ENCODE results near the gene ZNF534. TPM values are rescaled to one million over a fixed set of nuclear protein-coding genes. Genes with fewer than 3 reads are reported as not detected.
"Not testable (repeated sequence)": the region's sequence is repeated elsewhere in the genome, so short reads cannot be mapped to it uniquely, and the experiment has no call there.

Gene ZNF534
- total and polyA plus RNA-seq, 2 experiments from 2014 or later = 1.5 to 1.6 TPM

- no peak overlapping the region for H3K4me3 ChIP-seq
- TF ChIP-seq CTCF (IDR thresholded peaks at IDR 0.05; ENCODE audit: low read depth, low read length) = no peak
- H3K9me3 ChIP-seq (ENCODE audit: low read depth) = peaks cover 2% of the 10 kb centered on the region
- no peaks in the 10 kb centered on the region for H3K27me3 ChIP-seq
- H3K27ac ChIP-seq = no peak overlapping the region
- no peaks in the 10 kb centered on the region for H3K4me1 ChIP-seq (ENCODE audit: low read depth)
- no peaks in the 10 kb centered on the region for H3K36me3 ChIP-seq
- peak in 1 of 2 donors; percentile 66 for DNase-seq (ENCODE audit: low read depth in 1 of 2, low spot score in 1 of 2)
Observed at GRCh38 chr19:52464798-52465470, 36.0 kb downstream of the ZNF534 start.

GRCh38 chr19:52473655-52474350 lies 44.9 kb downstream of the ZNF534 start:
- TF ChIP-seq CTCF (IDR thresholded peaks at IDR 0.05; ENCODE audit: low read depth, low read length) = no peak
- Histone ChIP-seq H3K4me1 (ENCODE audit: low read depth) (no peaks in the 10 kb centered on the region), H3K27ac (no peak overlapping the region), H3K9me3 (ENCODE audit: low read depth) (peaks cover 16% of the 10 kb centered on the region), H3K27me3 (no peaks in the 10 kb centered on the region), H3K4me3 (no peak overlapping the region), H3K36me3 (no peaks in the 10 kb centered on the region)
- no peak for DNase-seq (ENCODE audit: low read depth in 1 of 2, low spot score in 1 of 2)

- no peak overlapping the region for H3K4me3 ChIP-seq
- H3K27ac ChIP-seq = no peak overlapping the region
- DNase-seq (ENCODE audit: low read depth in 1 of 2, low spot score in 1 of 2) = no peak
- no peak for TF ChIP-seq CTCF (IDR thresholded peaks at IDR 0.05; ENCODE audit: low read depth, low read length)
- no peaks in the 10 kb centered on the region for H3K36me3 ChIP-seq
- H3K9me3 ChIP-seq (ENCODE audit: low read depth) = peaks cover 16% of the 10 kb centered on the region
- H3K4me1 ChIP-seq (ENCODE audit: low read depth) = no peaks in the 10 kb centered on the region
- no peaks in the 10 kb centered on the region for H3K27me3 ChIP-seq
Observed at GRCh38 chr19:52474351-52475127, 45.6 kb downstream of the ZNF534 start.

- not testable (repeated sequence) for H3K27ac ChIP-seq; H3K4me3 ChIP-seq; H3K27me3 ChIP-seq; H3K4me1 ChIP-seq (ENCODE audit: low read depth); H3K9me3 ChIP-seq (ENCODE audit: low read depth); H3K36me3 ChIP-seq; DNase-seq (ENCODE audit: low read depth in 1 of 2, low spot score in 1 of 2)
Observed at GRCh38 chr19:52484111-52484743, 55.3 kb downstream of the ZNF534 start.

- not testable (repeated sequence) for H3K4me3 ChIP-seq; H3K27me3 ChIP-seq; H3K4me1 ChIP-seq (ENCODE audit: low read depth); H3K9me3 ChIP-seq (ENCODE audit: low read depth); DNase-seq (ENCODE audit: low read depth in 1 of 2, low spot score in 1 of 2); H3K36me3 ChIP-seq; H3K27ac ChIP-seq
Observed at GRCh38 chr19:52485064-52485463, 56.1 kb downstream of the ZNF534 start.

- DNase-seq (ENCODE audit: low read depth in 1 of 2, low spot score in 1 of 2); H3K36me3 ChIP-seq; H3K27ac ChIP-seq; H3K4me1 ChIP-seq (ENCODE audit: low read depth); H3K27me3 ChIP-seq; H3K4me3 ChIP-seq; H3K9me3 ChIP-seq (ENCODE audit: low read depth): not testable (repeated sequence)
Observed at GRCh38 chr19:52485561-52486240, 56.8 kb downstream of the ZNF534 start.

Data from cardiac muscle cell (in vitro differentiated cells and primary cell).